ENCODE results near the gene ACTR10. TPM values are rescaled to one million over a fixed set of nuclear protein-coding genes. Genes with fewer than 3 reads are reported as not detected.

The ACTR10 gene
- total RNA-seq (10 to 100 TPM; 38.8 to 43.6 TPM), total RNA-seq (18.4 to 62.4 (median 43.8) reads per million in 172 experiments)
- polyA plus RNA-seq (2013, experiment 1 of 2) = 46.1 TPM
- 50.8 TPM for polyA plus RNA-seq (2013, experiment 2 of 2)

DNA sequence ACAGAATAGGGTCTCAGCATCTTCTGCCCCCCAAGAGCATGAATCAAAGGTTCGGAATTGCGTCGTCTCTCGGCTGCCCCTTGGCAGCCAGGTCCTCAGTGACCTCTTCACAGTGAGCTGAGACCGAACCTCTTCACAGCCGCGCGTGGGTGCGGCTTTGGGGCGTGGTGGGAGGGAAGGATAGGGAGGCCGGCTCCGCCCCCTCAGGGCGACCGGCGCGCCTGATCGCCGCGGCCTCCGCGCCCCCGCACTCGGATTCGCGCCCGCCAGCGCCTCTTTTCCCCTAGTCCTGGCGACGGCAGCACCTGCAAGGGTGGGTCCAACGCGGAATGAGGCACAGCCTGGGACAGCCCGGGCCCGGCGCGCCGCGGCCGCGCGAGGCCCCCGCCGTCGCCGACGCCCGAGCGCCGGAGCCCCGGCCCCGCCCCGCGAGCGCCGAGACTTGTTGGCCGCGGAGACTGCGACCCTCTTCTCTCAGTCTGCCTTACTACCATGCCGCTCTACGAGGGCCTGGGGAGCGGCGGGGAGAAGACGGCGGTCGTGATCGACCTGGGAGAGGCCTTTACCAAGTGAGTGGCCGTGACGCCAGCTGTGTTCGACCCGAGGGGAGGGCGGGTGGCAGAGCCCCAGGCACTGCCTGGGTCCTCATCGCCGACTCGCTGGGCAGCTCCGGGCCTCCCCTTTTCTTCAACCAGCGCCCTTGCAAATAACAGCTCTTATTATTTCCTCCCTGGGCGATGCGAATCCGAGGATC lies at the start of gene ACTR10:
Gene ACTR10, plus strand, starts transcription at position 424 of the 754 bp plus-strand sequence. Its CDS starts 69 bp downstream, at position 493.
- H3K9me3 ChIP-seq (ENCODE audit: control insufficient read depth in 1 of 2, insufficient read depth in 1 of 2, low read length in 2 of 2) = no peaks in the 10 kb centered on the region
- ATAC-seq (ENCODE audit: poor library complexity) (peak; percentile 86), DNase-seq (peak; percentile 76 to 92 (median 84))
- no peaks in the 10 kb centered on the region for H3K9me3 Mint-ChIP-seq
- intact Hi-C loops (cut with DNase I, micrococcal nuclease) = loop anchor here (2.0 to 5.0 kb wide), 6 partner anchors 39 to 987 kb away; partner anchors contain the start of genes ARID4A (in 1 of the 2), DAAM1 (in 1 of the 2), KIAA0586 (in 1 of the 2) and NAA30 (in 1 of the 2)
- peaks cover 6% of the 10 kb centered on the region for H3K36me3 ChIP-seq (ENCODE audit: insufficient read depth, low read length)
- H3K27ac ChIP-seq (ENCODE audit: low read depth in 1 of 2, low read length in 2 of 2) = peak within 1 kb of the TSS; percentile 85 to 89
- peaks cover 40% of the 10 kb centered on the region for H3K4me1 Mint-ChIP-seq (ENCODE audit: low read depth)
- TF ChIP-seq, protein P1, sequence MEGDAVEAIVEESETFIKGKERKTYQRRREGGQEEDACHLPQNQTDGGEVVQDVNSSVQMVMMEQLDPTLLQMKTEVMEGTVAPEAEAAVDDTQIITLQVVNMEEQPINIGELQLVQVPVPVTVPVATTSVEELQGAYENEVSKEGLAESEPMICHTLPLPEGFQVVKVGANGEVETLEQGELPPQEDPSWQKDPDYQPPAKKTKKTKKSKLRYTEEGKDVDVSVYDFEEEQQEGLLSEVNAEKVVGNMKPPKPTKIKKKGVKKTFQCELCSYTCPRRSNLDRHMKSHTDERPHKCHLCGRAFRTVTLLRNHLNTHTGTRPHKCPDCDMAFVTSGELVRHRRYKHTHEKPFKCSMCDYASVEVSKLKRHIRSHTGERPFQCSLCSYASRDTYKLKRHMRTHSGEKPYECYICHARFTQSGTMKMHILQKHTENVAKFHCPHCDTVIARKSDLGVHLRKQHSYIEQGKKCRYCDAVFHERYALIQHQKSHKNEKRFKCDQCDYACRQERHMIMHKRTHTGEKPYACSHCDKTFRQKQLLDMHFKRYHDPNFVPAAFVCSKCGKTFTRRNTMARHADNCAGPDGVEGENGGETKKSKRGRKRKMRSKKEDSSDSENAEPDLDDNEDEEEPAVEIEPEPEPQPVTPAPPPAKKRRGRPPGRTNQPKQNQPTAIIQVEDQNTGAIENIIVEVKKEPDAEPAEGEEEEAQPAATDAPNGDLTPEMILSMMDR (IDR thresholded peaks at IDR 0.05) = no peak
- CTCF ChIA-PET = no interaction called here
- no peaks in the 10 kb centered on the region for H3K27me3 Mint-ChIP-seq
- peaks cover 29% of the 10 kb centered on the region for H3K36me3 Mint-ChIP-seq (ENCODE audit: low read depth)
- H3K27me3 ChIP-seq (ENCODE audit: control insufficient read depth in 1 of 2, insufficient read depth in 2 of 2, low read length in 2 of 2) = no peaks in the 10 kb centered on the region
- H3K4me3 ChIP-seq (ENCODE audit: low read length) = peak within 1 kb of the TSS; percentile 98
- POLR2A ChIA-PET = interaction anchor here (0.6 to 2.7 kb wide), 13 partner anchors 13 to 1881 kb away, joined by 3 to 43 read pairs (median 4); partner anchors contain the start of genes ARID4A, KIAA0586, NAA30 and PSMA3
- H3K27ac Mint-ChIP-seq = peak within 1 kb of the TSS; percentile 95
- H3K4me1 ChIP-seq (ENCODE audit: insufficient read depth, low read length) = peaks cover 15% of the 10 kb centered on the region
- H3K4me3 Mint-ChIP-seq = peak within 1 kb of the TSS; percentile 94

GRCh38 chr14:58150243-58150805 lies 49.6 kb upstream of the ACTR10 start:
- Mint-ChIP-seq H3K27me3 (peaks cover 85% of the 10 kb centered on the region), H3K4me3 (peak overlapping the region; percentile 78), H3K4me1 (ENCODE audit: low read depth) (peaks cover 8% of the 10 kb centered on the region), H3K9me3 (no peaks in the 10 kb centered on the region), H3K36me3 (ENCODE audit: low read depth) (no peaks in the 10 kb centered on the region), H3K27ac (no peak overlapping the region)
- TF ChIP-seq, protein P1 (IDR thresholded peaks at IDR 0.05) = no peak
- Histone ChIP-seq H3K4me3 (ENCODE audit: low read length) (no peak overlapping the region), H3K27ac (ENCODE audit: low read depth in 1 of 2, low read length in 2 of 2) (no peak overlapping the region), H3K9me3 (ENCODE audit: control insufficient read depth in 1 of 2, insufficient read depth in 1 of 2, low read length in 2 of 2) (no peaks in the 10 kb centered on the region), H3K36me3 (ENCODE audit: insufficient read depth, low read length) (no peaks in the 10 kb centered on the region), H3K4me1 (ENCODE audit: insufficient read depth, low read length) (peaks cover 16% of the 10 kb centered on the region), H3K27me3 (ENCODE audit: control insufficient read depth in 1 of 2, insufficient read depth in 2 of 2, low read length in 2 of 2) (peaks cover 20 to 35% of the 10 kb centered on the region in 2 experiments)
- no peak for DNase-seq
- intact Hi-C loops (cut with DNase I, micrococcal nuclease) = no loop called here
- ChIA-PET CTCF (no interaction called here), POLR2A (no interaction called here)
- no peak for ATAC-seq (ENCODE audit: poor library complexity)

DNA sequence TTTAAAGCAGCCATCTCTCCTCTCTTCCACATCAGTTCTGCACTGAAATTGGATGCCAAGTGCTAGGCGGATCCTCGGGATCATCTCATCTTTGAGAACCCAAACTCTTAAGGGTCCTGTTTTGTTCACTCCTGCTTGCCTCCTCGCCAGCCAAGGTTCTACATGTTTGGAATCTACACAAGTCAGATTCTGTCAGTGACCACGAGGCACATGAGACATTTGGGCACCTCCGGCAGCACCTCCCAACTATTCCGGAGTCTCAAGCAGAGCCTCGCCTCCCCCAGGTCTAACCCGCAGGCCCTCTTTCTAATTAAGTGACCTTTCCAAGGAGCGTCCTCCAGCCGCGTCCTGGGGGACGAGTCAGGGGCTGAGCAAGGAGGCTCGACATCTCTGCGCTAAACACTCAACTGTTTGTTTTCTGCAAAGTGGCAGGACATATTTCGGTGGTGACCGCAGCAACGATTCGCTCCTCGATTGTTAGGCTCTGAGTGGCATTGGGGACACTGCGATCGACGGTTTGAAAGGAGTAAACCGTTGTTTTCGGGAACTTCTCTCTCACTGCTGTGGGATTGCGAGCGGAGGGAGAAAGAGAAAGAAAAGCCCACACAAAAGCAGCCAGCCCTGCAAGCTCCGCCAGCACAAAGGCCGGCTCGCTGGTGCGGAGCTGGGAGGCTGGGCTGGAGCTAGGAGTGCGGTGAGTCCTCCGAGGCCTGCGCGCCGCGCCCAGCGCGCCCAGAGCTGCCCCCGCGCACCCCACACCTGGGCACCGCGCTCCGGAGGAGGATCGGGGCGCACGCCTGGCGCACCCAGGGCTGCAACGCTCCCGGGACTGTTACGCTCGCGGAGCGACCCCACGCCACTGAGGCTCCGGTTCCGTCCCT lies 48.6 kb upstream of the ACTR10 start:
- POLR2A ChIA-PET = no interaction called here

More for the DNA sequence above, 48.6 kb upstream of the ACTR10 start:
- DNase-seq (peak in 1 of 14 experiments; percentile 1), ATAC-seq (ENCODE audit: poor library complexity) (peak; percentile 50)
- no peaks in the 10 kb centered on the region for H3K9me3 Mint-ChIP-seq
- intact Hi-C loops (cut with DNase I, micrococcal nuclease) = no loop called here
- H3K27me3 Mint-ChIP-seq = peaks cover 83% of the 10 kb centered on the region
- H3K4me3 Mint-ChIP-seq = peak overlapping the region; percentile 78
- H3K4me1 Mint-ChIP-seq (ENCODE audit: low read depth) = peaks cover 8% of the 10 kb centered on the region
- H3K36me3 ChIP-seq (ENCODE audit: insufficient read depth, low read length) = no peaks in the 10 kb centered on the region
- H3K27ac Mint-ChIP-seq = no peak overlapping the region
- H3K27ac ChIP-seq (ENCODE audit: low read depth in 1 of 2, low read length in 2 of 2) = no peak overlapping the region
- CTCF ChIA-PET = no interaction called here
- H3K9me3 ChIP-seq (ENCODE audit: control insufficient read depth in 1 of 2, insufficient read depth in 1 of 2, low read length in 2 of 2) = no peaks in the 10 kb centered on the region
- peaks cover 20 to 35% of the 10 kb centered on the region in 2 experiments for H3K27me3 ChIP-seq (ENCODE audit: control insufficient read depth in 1 of 2, insufficient read depth in 2 of 2, low read length in 2 of 2)
- no peaks in the 10 kb centered on the region for H3K36me3 Mint-ChIP-seq (ENCODE audit: low read depth)
- H3K4me3 ChIP-seq (ENCODE audit: low read length) = peak overlapping the region; percentile 44
- TF ChIP-seq, protein P1 (IDR thresholded peaks at IDR 0.05) = no peak
- H3K4me1 ChIP-seq (ENCODE audit: insufficient read depth, low read length) = peaks cover 16% of the 10 kb centered on the region

Measured in CD4-positive, alpha-beta T cell (primary cell).